ENCODE data around the gene ENTPD5.

DNA sequence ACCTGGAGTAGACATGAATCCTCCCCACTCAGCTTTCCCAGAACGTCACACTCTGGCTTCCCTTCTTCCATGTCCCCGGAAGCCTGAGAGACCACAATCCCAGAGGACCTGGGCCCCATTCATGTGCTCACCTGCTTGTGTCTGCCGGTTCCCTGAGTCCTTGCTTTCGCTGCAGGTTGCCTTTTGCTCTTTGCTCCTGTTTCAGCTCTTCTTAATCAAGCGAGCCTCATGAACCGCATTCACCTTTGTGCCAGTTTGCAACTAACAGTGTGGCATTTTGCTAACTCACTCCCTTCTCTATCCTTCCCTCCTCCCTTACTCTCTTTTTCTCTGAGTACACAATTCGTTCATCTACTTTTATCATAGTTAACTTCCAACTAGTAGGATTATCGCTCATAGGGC, 23.1 kb downstream of the ENTPD5 start:
- TF ChIP-seq OSR1 (CRISPR knock-in tag; IDR thresholded peaks at IDR 0.05): no peak
- TF ChIP-seq, protein P1, sequence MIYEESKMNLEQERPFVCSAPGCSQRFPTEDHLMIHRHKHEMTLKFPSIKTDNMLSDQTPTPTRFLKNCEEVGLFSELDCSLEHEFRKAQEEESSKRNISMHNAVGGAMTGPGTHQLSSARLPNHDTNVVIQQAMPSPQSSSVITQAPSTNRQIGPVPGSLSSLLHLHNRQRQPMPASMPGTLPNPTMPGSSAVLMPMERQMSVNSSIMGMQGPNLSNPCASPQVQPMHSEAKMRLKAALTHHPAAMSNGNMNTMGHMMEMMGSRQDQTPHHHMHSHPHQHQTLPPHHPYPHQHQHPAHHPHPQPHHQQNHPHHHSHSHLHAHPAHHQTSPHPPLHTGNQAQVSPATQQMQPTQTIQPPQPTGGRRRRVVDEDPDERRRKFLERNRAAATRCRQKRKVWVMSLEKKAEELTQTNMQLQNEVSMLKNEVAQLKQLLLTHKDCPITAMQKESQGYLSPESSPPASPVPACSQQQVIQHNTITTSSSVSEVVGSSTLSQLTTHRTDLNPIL (CRISPR knock-in tag; IDR thresholded peaks at IDR 0.05; ENCODE audit: low read depth): no peak

Data from SK-N-SH treated with all-trans-retinoic acid at 6 μM for 48 hours (cell line).